IgD-negative memory B cell (primary cell): ENCODE data around the gene KNG1. TPM values are rescaled to one million over a fixed set of nuclear protein-coding genes. Genes with fewer than 3 reads are reported as not detected.

Experiments used
- H3K27ac Mint-ChIP-seq, 3 donors: one replicate each; pipeline ENCODE4 v1.8.0; 2020 to 2022; ENCODE audit warnings: mild to moderate bottlenecking in 3 of 3, mixed read lengths in 3 of 3, moderate library complexity in 1 of 3
- H3K27me3 Mint-ChIP-seq: one replicate; pipeline ENCODE4 v1.8.0; 2021; ENCODE audit warnings: mixed read lengths
- H3K36me3 Mint-ChIP-seq: one replicate; pipeline ENCODE4 v1.8.0; 2020; ENCODE audit warnings: mild to moderate bottlenecking, mixed read lengths
- H3K4me1 Mint-ChIP-seq, 3 donors: one replicate each; pipeline ENCODE4 v1.8.0; 2020 to 2022; ENCODE audit warnings: mixed read lengths in 3 of 3, mild to moderate bottlenecking in 1 of 3
- H3K4me3 Mint-ChIP-seq, 4 donors: one replicate each; pipeline ENCODE4 v1.8.0; 2020 to 2022; ENCODE audit warnings: mild to moderate bottlenecking in 4 of 4, mixed read lengths in 4 of 4, moderate library complexity in 3 of 4
- H3K9me3 Mint-ChIP-seq, 3 donors: one replicate each; pipeline ENCODE4 v1.8.0; 2020 to 2021; ENCODE audit warnings: mixed read lengths in 3 of 3, mild to moderate bottlenecking in 1 of 3
- polyA plus RNA-seq: library from polyadenylated mRNA; unstranded; fragments of 300-500 nt; fragmentation: Illumina TruSeq; gene quantifications from one replicate; pipeline ENCODE4 v1.2.3, GENCODE V29; 2021

Gene KNG1
- polyA plus RNA-seq, 1 donor from 2014 or later: not detected

GRCh38 chr3:186743666-186744065, 26.5 kb downstream of the KNG1 start:
- peaks cover 0 to 4% (median 0%) of the 10 kb centered on the region in 3 donors for H3K9me3 Mint-ChIP-seq
- H3K36me3 Mint-ChIP-seq: peaks cover 2% of the 10 kb centered on the region
- no peak overlapping the region for H3K27ac Mint-ChIP-seq
- no peaks in the 10 kb centered on the region for H3K27me3 Mint-ChIP-seq
- H3K4me3 Mint-ChIP-seq: no peak overlapping the region
- peaks cover 0 to 3% (median 1%) of the 10 kb centered on the region in 3 donors for H3K4me1 Mint-ChIP-seq

- Mint-ChIP-seq H3K4me1 (peaks cover 0 to 3% (median 1%) of the 10 kb centered on the region in 3 donors), H3K27me3 (no peaks in the 10 kb centered on the region), H3K27ac (no peak overlapping the region)
Observed at GRCh38 chr3:186746008-186746407, 28.8 kb downstream of the KNG1 start.

GRCh38 chr3:186750316-186750715, 33.2 kb downstream of the KNG1 start:
- Mint-ChIP-seq H3K36me3 (no peaks in the 10 kb centered on the region), H3K27ac (no peak overlapping the region), H3K9me3 (no peaks in the 10 kb centered on the region), H3K27me3 (peaks cover 2% of the 10 kb centered on the region), H3K4me3 (no peak overlapping the region), H3K4me1 (peaks cover 0 to 7% (median 1%) of the 10 kb centered on the region in 3 donors)

More at GRCh38 chr3:186746008-186746407, 28.8 kb downstream of the KNG1 start:
- Mint-ChIP-seq H3K36me3 (peaks cover 2% of the 10 kb centered on the region), H3K9me3 (peaks cover 0 to 4% (median 0%) of the 10 kb centered on the region in 3 donors), H3K4me3 (peak overlapping the region in 1 of 4 donors; percentile 57)

- H3K27me3 Mint-ChIP-seq: peaks cover 2% of the 10 kb centered on the region
- H3K9me3 Mint-ChIP-seq: no peaks in the 10 kb centered on the region
- H3K4me3 Mint-ChIP-seq: no peak overlapping the region
- peak overlapping the region in 1 of 3 donors; percentile 29 for H3K27ac Mint-ChIP-seq
- peaks cover 0 to 3% (median 1%) of the 10 kb centered on the region in 3 donors for H3K4me1 Mint-ChIP-seq
- no peaks in the 10 kb centered on the region for H3K36me3 Mint-ChIP-seq
Observed at GRCh38 chr3:186751480-186751879, 34.3 kb downstream of the KNG1 start.

- Mint-ChIP-seq H3K27ac (no peak overlapping the region), H3K4me3 (no peak overlapping the region), H3K4me1 (peaks cover 0 to 3% (median 0%) of the 10 kb centered on the region in 3 donors), H3K36me3 (no peaks in the 10 kb centered on the region), H3K27me3 (peaks cover 2% of the 10 kb centered on the region), H3K9me3 (no peaks in the 10 kb centered on the region)
Observed at GRCh38 chr3:186754006-186754405, 36.8 kb downstream of the KNG1 start.

GRCh38 chr3:186754871-186755270, 37.7 kb downstream of the KNG1 start:
- H3K27me3 Mint-ChIP-seq: peaks cover 2% of the 10 kb centered on the region
- no peaks in the 10 kb centered on the region for H3K36me3 Mint-ChIP-seq
- peaks cover 0 to 3% (median 0%) of the 10 kb centered on the region in 3 donors for H3K4me1 Mint-ChIP-seq
- no peak overlapping the region for H3K27ac Mint-ChIP-seq
- no peaks in the 10 kb centered on the region for H3K9me3 Mint-ChIP-seq
- H3K4me3 Mint-ChIP-seq: no peak overlapping the region

GRCh38 chr3:186757214-186757613, 40.1 kb downstream of the KNG1 start:
- no peak overlapping the region for H3K4me3 Mint-ChIP-seq
- no peak overlapping the region for H3K27ac Mint-ChIP-seq
- peaks cover 0 to 3% (median 0%) of the 10 kb centered on the region in 3 donors for H3K4me1 Mint-ChIP-seq
- no peaks in the 10 kb centered on the region for H3K36me3 Mint-ChIP-seq
- H3K27me3 Mint-ChIP-seq: peaks cover 2% of the 10 kb centered on the region
- H3K9me3 Mint-ChIP-seq: no peaks in the 10 kb centered on the region

- Mint-ChIP-seq H3K27me3 (peaks cover 2% of the 10 kb centered on the region), H3K36me3 (no peaks in the 10 kb centered on the region), H3K9me3 (no peaks in the 10 kb centered on the region), H3K4me3 (no peak overlapping the region), H3K4me1 (peaks cover 0 to 3% (median 0%) of the 10 kb centered on the region in 3 donors), H3K27ac (no peak overlapping the region)
Observed at GRCh38 chr3:186757686-186758220, 40.6 kb downstream of the KNG1 start.

GRCh38 chr3:186759231-186759930, 42.2 kb downstream of the KNG1 start:
- no peaks in the 10 kb centered on the region for H3K36me3 Mint-ChIP-seq
- no peaks in the 10 kb centered on the region for H3K4me1 Mint-ChIP-seq
- no peak overlapping the region for H3K4me3 Mint-ChIP-seq
- no peak overlapping the region for H3K27ac Mint-ChIP-seq
- H3K9me3 Mint-ChIP-seq: no peaks in the 10 kb centered on the region
- no peaks in the 10 kb centered on the region for H3K27me3 Mint-ChIP-seq

GRCh38 chr3:186760141-186760833, 43.1 kb downstream of the KNG1 start:
- no peaks in the 10 kb centered on the region for H3K27me3 Mint-ChIP-seq
- no peaks in the 10 kb centered on the region for H3K36me3 Mint-ChIP-seq
- H3K9me3 Mint-ChIP-seq: no peaks in the 10 kb centered on the region
- no peaks in the 10 kb centered on the region for H3K4me1 Mint-ChIP-seq
- H3K27ac Mint-ChIP-seq: no peak overlapping the region
- no peak overlapping the region for H3K4me3 Mint-ChIP-seq

GRCh38 chr3:186760897-186761447, 43.8 kb downstream of the KNG1 start:
- Mint-ChIP-seq H3K4me3 (no peak overlapping the region), H3K27ac (no peak overlapping the region), H3K36me3 (no peaks in the 10 kb centered on the region), H3K4me1 (no peaks in the 10 kb centered on the region), H3K9me3 (no peaks in the 10 kb centered on the region), H3K27me3 (no peaks in the 10 kb centered on the region)

GRCh38 chr3:186772281-186772694, 55.1 kb downstream of the KNG1 start:
- Mint-ChIP-seq H3K27ac (peak overlapping the region; percentile 84 to 96 (median 87)), H3K9me3 (peaks cover 0 to 2% (median 0%) of the 10 kb centered on the region in 3 donors), H3K27me3 (no peaks in the 10 kb centered on the region), H3K4me1 (peaks cover 12 to 15% (median 14%) of the 10 kb centered on the region in 3 donors), H3K36me3 (no peaks in the 10 kb centered on the region), H3K4me3 (peak overlapping the region; percentile 82 to 99 (median 92))

- peak overlapping the region; percentile 84 to 96 (median 87) for H3K27ac Mint-ChIP-seq
Observed at GRCh38 chr3:186772701-186773417, 55.7 kb downstream of the KNG1 start.

GRCh38 chr3:186775999-186776398, 58.8 kb downstream of the KNG1 start:
- Mint-ChIP-seq H3K4me3 (peak overlapping the region in 1 of 4 donors; percentile 45), H3K4me1 (peaks cover 12 to 15% (median 14%) of the 10 kb centered on the region in 3 donors), H3K27ac (peak overlapping the region in 1 of 3 donors; percentile 60), H3K36me3 (no peaks in the 10 kb centered on the region), H3K27me3 (no peaks in the 10 kb centered on the region), H3K9me3 (peaks cover 0 to 2% (median 0%) of the 10 kb centered on the region in 3 donors)

More at GRCh38 chr3:186772701-186773417, 55.7 kb downstream of the KNG1 start:
- Mint-ChIP-seq H3K27me3 (no peaks in the 10 kb centered on the region), H3K36me3 (no peaks in the 10 kb centered on the region), H3K9me3 (peaks cover 0 to 2% (median 0%) of the 10 kb centered on the region in 3 donors), H3K4me3 (peak overlapping the region; percentile 82 to 99 (median 92)), H3K4me1 (peaks cover 12 to 15% (median 14%) of the 10 kb centered on the region in 3 donors)
